K562 (cell line): Measurements from ENCODE around the gene TBC1D17. TPM values are rescaled to one million over a fixed set of nuclear protein-coding genes. Genes with fewer than 3 reads are reported as not detected.

Experiments
- DMBX1 ChIP-seq: fragments of 250-450 bp; sonication (Bioruptor Pico); IDR thresholded peaks from 2 replicates; pipeline ENCODE4 v1.8.0; 2022; ENCODE audit warnings: inconsistent platforms, mild to moderate bottlenecking, moderate library complexity, borderline replicate concordance
- MYBL2 ChIP-seq, 2 experiments: fragments of 450-650 bp in 1 of 2; sonication (generic) in 1 of 2; formaldehyde crosslinking in 1 of 2; IDR thresholded peaks; 2 replicates each; pipeline versions ENCODE4 v1.6.1 to v1.8.1; 2017 to 2022; ENCODE audit warnings: borderline replicate concordance in 1 of 2, inconsistent platforms in 1 of 2, low read depth in 1 of 2, mild to moderate bottlenecking in 1 of 2, missing genetic modification reagents in 1 of 2, moderate library complexity in 1 of 2
- PATZ1 ChIP-seq: fragments of 250-450 bp; sonication (Bioruptor Pico); IDR thresholded peaks from 2 replicates; pipeline ENCODE4 v1.5.0; 2020; ENCODE audit warnings: mild to moderate bottlenecking, borderline replicate concordance
- RFX1 ChIP-seq: fragments of 450-650 bp; IDR thresholded peaks from 2 replicates; pipeline ENCODE4 v1.6.1; 2016; ENCODE audit warnings: mild to moderate bottlenecking, moderate library complexity
- TCF3 ChIP-seq: sonication (generic); formaldehyde crosslinking; IDR thresholded peaks from 2 replicates; pipeline ENCODE4 v1.4.0; 2020; ENCODE audit warnings: mild to moderate bottlenecking, missing genetic modification reagents
- USF2 ChIP-seq: sonication (generic); formaldehyde crosslinking; IDR thresholded peaks from 2 replicates; pipeline ENCODE4 v1.5.0; 2020; ENCODE audit warnings: missing genetic modification reagents
- ZFP36 ChIP-seq: fragments of 150-350 bp; IDR thresholded peaks from 2 replicates; pipeline ENCODE4 v1.6.1; 2018; ENCODE audit warnings: low read length, low read depth; ENCODE audit not compliant: partially characterized antibody
- ZNF239 ChIP-seq: fragments of 250-450 bp; sonication (Bioruptor Pico); IDR thresholded peaks from 2 replicates; pipeline ENCODE4 v1.4.0; 2020; ENCODE audit warnings: mild to moderate bottlenecking
- ZNF24 ChIP-seq: fragments of 450-650 bp; IDR thresholded peaks from 2 replicates; pipeline ENCODE4 v1.6.1; 2016
- ZNF316 ChIP-seq: fragments of 450-650 bp; IDR thresholded peaks from 2 replicates; pipeline ENCODE4 v1.6.1; 2016
- polyA plus RNA-seq, 8 experiments: library from polyadenylated mRNA; depleted of rRNA in 4 of 8; stranded (reverse) in 5 of 8; unstranded in 3 of 8; fragments of >200 nt; fragmentation: Nextera tagmentation in 2 of 8; fragmentation: Illumina TruSeq in 1 of 8; extraction: Ambion mirVana in 2 of 8; extraction: Trizol in 1 of 8; gene quantifications; 2 replicates each; pipeline versions ENCODE4 v1.2.1 to v1.2.3, GENCODE V29; 2011 to 2014; ENCODE audit warnings: inconsistent platforms in 1 of 8, missing spikeins in 1 of 8
- total RNA-seq, 7 experiments: library from RNA; depleted of rRNA in 6 of 7; stranded (reverse); fragments of >200 nt in 6 of 7; fragmentation: Illumina TruSeq in 2 of 7; extraction: Trizol in 2 of 7; gene quantifications; 2 replicates each; pipeline versions ENCODE4 v1.2.1 to v1.2.3, GENCODE V29; 2011 to 2021; ENCODE audit warnings: low replicate concordance in 1 of 7

The TBC1D17 gene
- total and polyA plus RNA-seq, 9 of the 15 experiments (the other 6 are each of a cell fraction or from before 2014, with no cell fraction given): 0.42 to 16.0 (median 3.8) TPM

GRCh38 chr19:49849433-49850220 is 27.9 kb upstream of the TBC1D17 start (continued):
- TF ChIP-seq PATZ1 (CRISPR knock-in tag): no peak
- TF ChIP-seq RFX1: no peak
- TF ChIP-seq MYBL2 (IDR thresholded peaks at IDR 0.05; ENCODE audit: low read depth): no peak
- TF ChIP-seq MYBL2 (CRISPR knock-in tag; IDR thresholded peaks at IDR 0.05; ENCODE audit: borderline replicate concordance): no peak
- TF ChIP-seq ZNF316: no peak
- TF ChIP-seq ZNF24: no peak
- no peak for TF ChIP-seq DMBX1 (CRISPR knock-in tag)
- TF ChIP-seq ZNF239 (CRISPR knock-in tag): no peak
- no peak for TF ChIP-seq ZFP36
- TF ChIP-seq TCF3 (CRISPR knock-in tag): 0 out of 2 replicates have a peak, but pooled peaks have one; percentile 11
- TF ChIP-seq USF2 (CRISPR knock-in tag): no peak
- TF ChIP-seq, all 486 proteins: peak for 20
